Panc1 (cell line): ENCODE data around the gene POU2AF2.

Experiments used
- CTCF ChIP-seq: fragments of 450-650 bp; IDR thresholded peaks from 2 replicates; pipeline ENCODE4 v1.5.1; 2017; ENCODE audit warnings: mild to moderate bottlenecking
- POLR2AphosphoS5 ChIP-seq: IDR thresholded peaks from 2 replicates; pipeline ENCODE4 v1.6.1; 2012; ENCODE audit warnings: mild to moderate bottlenecking, low read depth, low read length, moderate library complexity
- REST ChIP-seq, 2 experiments: IDR thresholded peaks; 2 replicates each; pipeline ENCODE4 v1.6.1; 2011 to 2012; ENCODE audit warnings: low read depth in 2 of 2, control low read depth in 1 of 2, low read length in 1 of 2, mild to moderate bottlenecking in 1 of 2, moderate library complexity in 1 of 2; ENCODE audit not compliant: insufficient read depth in 1 of 2
- TCF7L2 ChIP-seq: IDR thresholded peaks from 2 replicates; pipeline ENCODE4 v1.6.1; 2011; ENCODE audit warnings: mild to moderate bottlenecking, low read depth, low read length, inconsistent platforms

- no peak for TF ChIP-seq POLR2AphosphoS5
- TF ChIP-seq CTCF: no peak
- TF ChIP-seq TCF7L2: no peak
- TF ChIP-seq REST (IDR thresholded peaks at IDR 0.05; ENCODE audit: insufficient read depth in 1 of 2, low read depth in 2 of 2, low read length in 1 of 2): no peak
Observed at GRCh38 chr11:111200010-111200534, 45.5 kb upstream of the POU2AF2 start.
